T47D (cell line): ENCODE measurements around the gene PDIA5.
A peak's percentile ranks its signal among the peaks of the same experiment; 100 is the strongest.

Experiments
- DNase-seq, 2 experiments: peaks; one replicate each; pipeline versions ENCODE4 v3.0.0 to v3.0.0-alpha.2; 2011 to 2012; ENCODE audit warnings: low read depth in 1 of 2, low spot score in 1 of 2
- JUND ChIP-seq: IDR thresholded peaks from 2 replicates; pipeline ENCODE4 v1.6.1; 2012; ENCODE audit warnings: low read depth
- in situ Hi-C: cut with HindIII; loops from 2 replicates; pipeline ENCODE4 v1.10.0; 2016; ENCODE audit warnings: low sequenced_read_pairs, low pct_unique_long_range_greater_than_20kb

The PDIA5 gene

GRCh38 chr3:123066896-123067688 is at the start of gene PDIA5:
PDIA5 (plus strand) TSS chr3:123067025; CDS start chr3:123067165, 140 bp downstream.
- in situ Hi-C loops = no loop called here
- DNase-seq = peak; percentile 92 to 95
- TF ChIP-seq JUND = no peak

- in situ Hi-C loops = no loop called here
- DNase-seq = no peak
- no peak for TF ChIP-seq JUND
These were observed 48.1 kb upstream of the PDIA5 start for GRCh38 chr3:123018683-123019082.

DNA sequence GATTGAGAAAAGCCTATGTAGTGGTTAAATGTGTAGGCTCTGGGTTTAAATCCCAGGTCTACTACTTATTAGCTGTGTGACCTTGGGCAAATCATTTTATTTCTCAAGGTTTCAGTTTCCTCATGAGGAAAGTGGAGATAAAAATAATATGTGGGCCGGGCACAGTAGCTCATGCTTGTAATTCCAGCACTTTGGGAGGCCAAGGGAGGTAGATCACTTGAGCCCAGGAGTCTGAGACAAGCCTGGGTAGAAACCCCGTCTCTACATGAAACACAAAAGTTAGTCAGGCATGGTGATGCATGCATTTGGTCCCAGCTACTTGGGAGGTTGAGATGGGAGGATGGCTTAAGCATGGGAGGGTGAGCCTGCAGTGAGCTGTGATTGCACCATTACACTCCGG is 47.7 kb upstream of the PDIA5 start:
- no peak for DNase-seq
- no peak for TF ChIP-seq JUND

DNA sequence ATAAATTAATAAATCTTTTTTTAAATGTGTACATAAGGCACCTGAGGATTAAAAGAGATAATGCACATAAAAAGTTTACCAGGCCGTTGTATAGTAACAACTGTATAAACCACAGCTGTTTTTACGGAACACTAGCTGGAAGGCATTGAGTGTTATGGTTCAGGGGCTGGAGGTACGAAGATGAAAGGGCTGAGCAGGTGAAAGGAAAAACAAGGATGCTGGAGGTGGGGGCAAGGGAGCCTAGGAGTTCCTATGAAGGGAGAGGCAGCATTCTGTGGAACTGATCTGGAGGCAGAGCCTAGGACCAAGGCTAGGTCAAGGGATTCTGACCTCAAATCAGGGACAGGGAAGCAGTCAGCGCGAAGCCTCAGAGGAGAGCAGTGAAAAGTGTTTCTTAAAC is 47.2 kb upstream of the PDIA5 start:
- DNase-seq = no peak
- TF ChIP-seq JUND = no peak
- in situ Hi-C loops = no loop called here

More for the DNA sequence above, 47.7 kb upstream of the PDIA5 start:
- in situ Hi-C loops = no loop called here

GRCh38 chr3:123020709-123021108 is 46.1 kb upstream of the PDIA5 start:
- in situ Hi-C loops = no loop called here
- TF ChIP-seq JUND = no peak

GRCh38 chr3:123021388-123021787 is 45.4 kb upstream of the PDIA5 start:
- TF ChIP-seq JUND = no peak
- in situ Hi-C loops = no loop called here
- no peak for DNase-seq

More at GRCh38 chr3:123020709-123021108, 46.1 kb upstream of the PDIA5 start:
- DNase-seq = no peak

DNA sequence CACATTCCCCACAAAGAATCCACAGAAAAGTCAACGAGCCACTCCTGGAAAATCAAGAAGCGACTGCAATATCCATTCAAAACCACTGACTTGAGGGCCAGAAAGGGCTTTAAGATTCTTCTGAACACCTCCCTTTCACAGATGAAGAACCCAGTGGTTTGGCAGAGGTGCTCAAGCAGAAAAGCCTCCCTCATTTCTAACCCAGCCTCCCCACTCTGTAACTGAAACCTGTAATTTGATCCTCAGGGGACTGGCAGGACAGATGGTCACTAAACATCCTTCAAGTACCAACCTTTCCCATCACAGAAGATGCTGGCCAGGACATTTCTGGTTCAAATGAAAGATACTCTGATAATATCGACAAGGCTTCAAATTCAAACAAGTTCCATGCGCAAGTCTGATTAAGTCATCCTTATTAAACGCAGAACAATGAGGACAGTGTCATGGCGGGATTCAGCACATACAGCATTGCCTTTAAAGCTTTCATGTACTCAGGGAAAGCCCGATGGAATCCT is 44.8 kb upstream of the PDIA5 start:
- in situ Hi-C loops = no loop called here
- no peak for DNase-seq
- no peak for TF ChIP-seq JUND

GRCh38 chr3:123024056-123024455 is 42.8 kb upstream of the PDIA5 start:
- no peak for DNase-seq
- no peak for TF ChIP-seq JUND
- in situ Hi-C loops = no loop called here

DNA sequence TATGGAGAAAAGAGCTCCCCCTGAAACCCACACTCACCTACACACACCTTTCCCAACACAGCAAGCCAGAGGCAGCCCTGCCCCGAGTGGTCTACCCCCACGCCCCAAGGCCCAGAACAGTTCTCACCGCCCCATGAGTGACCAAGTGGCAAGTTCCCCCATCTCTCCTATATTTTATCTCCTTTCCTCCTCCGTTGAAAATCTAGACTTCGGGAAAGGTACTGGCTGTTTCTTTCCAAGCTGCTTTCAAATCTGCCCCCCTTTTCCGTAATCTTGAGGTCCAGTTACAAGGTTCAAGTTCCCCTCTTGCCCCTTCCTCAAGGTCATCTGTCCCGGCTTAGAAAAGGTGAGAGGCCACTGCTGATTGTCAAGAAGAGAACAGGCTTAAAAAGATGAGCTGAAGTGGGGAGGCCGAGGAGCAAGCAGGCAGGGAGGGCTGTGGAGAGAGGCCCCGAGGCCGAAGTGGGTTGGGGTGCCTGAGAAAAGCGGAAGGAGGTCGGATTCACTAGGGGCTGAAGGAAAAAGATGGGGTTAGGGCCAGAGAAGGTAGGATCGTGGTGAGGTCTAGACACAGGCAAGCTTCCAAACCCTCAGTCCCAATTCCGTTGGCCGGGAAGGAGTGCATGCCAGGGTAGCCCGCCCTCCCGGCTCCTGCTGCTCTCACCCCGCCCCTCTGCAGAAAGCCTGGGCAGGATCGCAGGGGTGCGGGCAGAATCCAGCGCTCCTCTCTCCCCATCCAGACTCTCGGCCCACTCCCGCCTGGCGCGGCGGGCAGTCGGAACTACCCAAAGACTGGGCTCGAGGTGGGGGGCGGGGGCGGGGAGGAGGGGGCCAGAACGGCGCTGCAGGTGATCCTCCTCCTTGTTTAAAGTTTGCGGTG is 40.9 kb upstream of the PDIA5 start:
- in situ Hi-C loops = no loop called here
- no peak for DNase-seq

DNA sequence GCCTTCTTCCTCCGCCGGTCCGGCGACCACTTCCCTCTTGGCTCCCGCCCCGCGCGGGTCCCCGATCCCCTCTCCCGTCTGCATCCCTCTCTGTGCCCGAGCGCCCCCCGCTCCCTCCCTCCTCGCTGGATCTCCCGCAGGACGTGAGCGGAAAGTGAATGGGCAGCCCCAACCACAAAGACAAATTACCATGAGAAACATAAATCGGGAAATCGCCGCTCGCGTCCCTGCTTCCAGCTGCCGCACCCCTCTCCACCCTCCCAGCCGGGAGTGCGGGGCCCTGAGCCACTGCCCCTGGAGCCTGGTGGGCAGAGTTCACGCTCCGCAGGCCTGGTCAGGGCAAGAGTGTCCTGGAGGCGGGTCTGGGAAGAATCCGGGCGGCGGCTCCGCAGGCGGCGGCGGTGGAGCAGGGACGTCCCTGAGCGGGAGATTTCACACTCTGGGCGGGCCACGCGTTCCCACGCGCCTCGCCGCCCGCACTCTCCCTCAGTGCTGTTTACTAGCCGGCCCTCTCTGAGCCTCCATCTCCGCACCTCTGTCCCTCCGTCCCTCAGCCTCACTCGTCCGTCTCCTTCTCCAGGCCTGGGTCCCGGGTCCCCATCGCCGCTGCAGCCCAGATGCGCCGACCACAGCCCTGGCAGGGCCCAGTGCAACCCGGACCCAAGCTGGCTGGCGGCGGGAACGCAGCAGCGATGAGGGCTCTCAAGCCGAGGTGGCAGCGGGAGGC is 40.1 kb upstream of the PDIA5 start:
- peak in 1 of 2 experiments; percentile 31 for DNase-seq
- in situ Hi-C loops = no loop called here
- TF ChIP-seq JUND = no peak

More for the DNA sequence above, 40.9 kb upstream of the PDIA5 start:
- TF ChIP-seq JUND = no peak

- in situ Hi-C loops = no loop called here
- peak; percentile 18 to 54 for DNase-seq
- no peak for TF ChIP-seq JUND
These were observed 39.3 kb upstream of the PDIA5 start, which contains the start of gene SEMA5B for GRCh38 chr3:123027292-123028232. SEMA5B (minus strand) TSS chr3:123027763; CDS start chr3:122961263, 66,500 bp downstream.
